IPS-20b (cell line): ENCODE data around the gene VPREB3.

Experiments
- H3K27ac ChIP-seq: one replicate; pipeline ENCODE4 v1.5.1; 2013; ENCODE audit warnings: low read length
- H3K27me3 ChIP-seq: 2 replicates; pipeline ENCODE4 v1.6.1; 2013; ENCODE audit warnings: mild to moderate bottlenecking, low read length, inconsistent platforms; ENCODE audit not compliant: insufficient read depth
- H3K36me3 ChIP-seq: 2 replicates; pipeline ENCODE4 v1.6.1; 2013; ENCODE audit warnings: low read depth, mild to moderate bottlenecking, inconsistent platforms, low read length, moderate library complexity; ENCODE audit not compliant: insufficient read depth
- H3K4me1 ChIP-seq: 2 replicates; pipeline ENCODE4 v1.6.1; 2013; ENCODE audit warnings: mild to moderate bottlenecking, control low read depth, inconsistent platforms, low read length, moderate library complexity; ENCODE audit not compliant: insufficient read depth
- H3K4me3 ChIP-seq: 2 replicates; pipeline ENCODE4 v1.5.1; 2013; ENCODE audit warnings: mild to moderate bottlenecking, low read length, inconsistent platforms
- H3K9ac ChIP-seq: 2 replicates; pipeline ENCODE4 v1.6.1; 2013; ENCODE audit warnings: low read depth, mild to moderate bottlenecking, inconsistent platforms, low read length, moderate library complexity
- H3K9me3 ChIP-seq: 2 replicates; pipeline ENCODE4 v1.6.1; 2013; ENCODE audit warnings: mild to moderate bottlenecking, low read depth, low read length, inconsistent platforms; ENCODE audit not compliant: insufficient read depth

VPREB3 gene

GRCh38 chr22:23781065-23781464, 26.8 kb upstream of the VPREB3 start:
- Histone ChIP-seq H3K4me3 (no peak overlapping the region), H3K4me1 (no peaks in the 10 kb centered on the region), H3K36me3 (no peaks in the 10 kb centered on the region), H3K27ac (no peak overlapping the region), H3K9me3 (no peaks in the 10 kb centered on the region), H3K27me3 (no peaks in the 10 kb centered on the region), H3K9ac (no peak overlapping the region)

GRCh38 chr22:23780146-23780748, 26.0 kb upstream of the VPREB3 start:
- Histone ChIP-seq H3K27ac (no peak overlapping the region), H3K4me1 (no peaks in the 10 kb centered on the region), H3K9ac (no peak overlapping the region)

GRCh38 chr22:23779731-23780130, 25.5 kb upstream of the VPREB3 start:
- Histone ChIP-seq H3K36me3 (no peaks in the 10 kb centered on the region), H3K27ac (no peak overlapping the region), H3K4me1 (no peaks in the 10 kb centered on the region), H3K27me3 (peaks cover 13% of the 10 kb centered on the region), H3K9me3 (no peaks in the 10 kb centered on the region), H3K4me3 (no peak overlapping the region), H3K9ac (no peak overlapping the region)

More at GRCh38 chr22:23780146-23780748, 26.0 kb upstream of the VPREB3 start:
- H3K4me3 ChIP-seq = no peak overlapping the region
- H3K9me3 ChIP-seq = no peaks in the 10 kb centered on the region
- H3K36me3 ChIP-seq = no peaks in the 10 kb centered on the region
- peaks cover 8% of the 10 kb centered on the region; the same call in 1 of the 2 replicates for H3K27me3 ChIP-seq

- H3K27me3 ChIP-seq = peaks cover 19% of the 10 kb centered on the region
- no peaks in the 10 kb centered on the region for H3K4me1 ChIP-seq
- no peaks in the 10 kb centered on the region for H3K9me3 ChIP-seq
- H3K36me3 ChIP-seq = no peaks in the 10 kb centered on the region
- H3K4me3 ChIP-seq = no peak overlapping the region
- no peak overlapping the region for H3K9ac ChIP-seq
- H3K27ac ChIP-seq = no peak overlapping the region
These were observed 24.9 kb upstream of the VPREB3 start for GRCh38 chr22:23779083-23779482.

- no peaks in the 10 kb centered on the region for H3K36me3 ChIP-seq
- peaks cover 25% of the 10 kb centered on the region for H3K27me3 ChIP-seq
- no peaks in the 10 kb centered on the region for H3K9me3 ChIP-seq
- H3K4me3 ChIP-seq = no peak overlapping the region
- H3K27ac ChIP-seq = no peak overlapping the region
- H3K4me1 ChIP-seq = no peaks in the 10 kb centered on the region
- no peak overlapping the region for H3K9ac ChIP-seq
These were observed 24.3 kb upstream of the VPREB3 start for GRCh38 chr22:23778577-23778900.

- H3K27me3 ChIP-seq = peaks cover 30% of the 10 kb centered on the region
- peaks cover 3% of the 10 kb centered on the region; the same call in 1 of the 2 replicates for H3K4me1 ChIP-seq
- H3K36me3 ChIP-seq = no peaks in the 10 kb centered on the region
- no peak overlapping the region for H3K9ac ChIP-seq
- no peaks in the 10 kb centered on the region for H3K9me3 ChIP-seq
- H3K27ac ChIP-seq = no peak overlapping the region
- no peak overlapping the region for H3K4me3 ChIP-seq
These were observed 23.8 kb upstream of the VPREB3 start for GRCh38 chr22:23777776-23778576.

GRCh38 chr22:23775779-23776375, 21.7 kb upstream of the VPREB3 start:
- no peaks in the 10 kb centered on the region for H3K36me3 ChIP-seq
- H3K27me3 ChIP-seq = peaks cover 32% of the 10 kb centered on the region
- H3K4me1 ChIP-seq = peaks cover 6% of the 10 kb centered on the region; the same call in 1 of the 2 replicates
- no peak overlapping the region for H3K27ac ChIP-seq
- no peaks in the 10 kb centered on the region for H3K9me3 ChIP-seq
- H3K4me3 ChIP-seq = no peak overlapping the region
- no peak overlapping the region for H3K9ac ChIP-seq

GRCh38 chr22:23774922-23775436, 20.8 kb upstream of the VPREB3 start:
- H3K27ac ChIP-seq = no peak overlapping the region
- H3K4me3 ChIP-seq = no peak overlapping the region
- no peak overlapping the region for H3K9ac ChIP-seq

GRCh38 chr22:23774114-23774921, 20.1 kb upstream of the VPREB3 start:
- H3K9ac ChIP-seq = no peak overlapping the region
- H3K27ac ChIP-seq = no peak overlapping the region
- H3K27me3 ChIP-seq = peaks cover 38% of the 10 kb centered on the region
- no peaks in the 10 kb centered on the region for H3K9me3 ChIP-seq
- H3K36me3 ChIP-seq = no peaks in the 10 kb centered on the region
- H3K4me1 ChIP-seq = peaks cover 6% of the 10 kb centered on the region; the same call in 1 of the 2 replicates
- H3K4me3 ChIP-seq = no peak overlapping the region

More at GRCh38 chr22:23774922-23775436, 20.8 kb upstream of the VPREB3 start:
- no peaks in the 10 kb centered on the region for H3K9me3 ChIP-seq
- peaks cover 6% of the 10 kb centered on the region; the same call in 1 of the 2 replicates for H3K4me1 ChIP-seq
- H3K36me3 ChIP-seq = no peaks in the 10 kb centered on the region
- peaks cover 32% of the 10 kb centered on the region for H3K27me3 ChIP-seq

GRCh38 chr22:23773483-23774113, 19.4 kb upstream of the VPREB3 start:
- no peak overlapping the region for H3K27ac ChIP-seq

More at GRCh38 chr22:23773483-23774113, 19.4 kb upstream of the VPREB3 start:
- Histone ChIP-seq H3K9me3 (no peaks in the 10 kb centered on the region), H3K36me3 (no peaks in the 10 kb centered on the region), H3K4me3 (peak overlapping the region; percentile 67), H3K9ac (peak overlapping the region; percentile 29; the same call in 1 of the 2 replicates), H3K27me3 (peaks cover 45% of the 10 kb centered on the region), H3K4me1 (peaks cover 6% of the 10 kb centered on the region; the same call in 1 of the 2 replicates)
